DOHH2 (cell line): ENCODE data around the gene ACVR2A.

Experiments
- H3F3A ChIP-seq: fragments of 200-600 bp; sonication (generic), shearing (Covaris generic); 2 replicates; pipeline ENCODE4 v1.6.0; 2016; ENCODE audit warnings: antibody characterized with exemption, mild to moderate bottlenecking; ENCODE audit not compliant: control insufficient read depth, insufficient read depth
- H3K27ac ChIP-seq: fragments of 200-600 bp; sonication (generic); 2 replicates; pipeline ENCODE4 v1.5.1; 2014; ENCODE audit warnings: low read depth, mild to moderate bottlenecking, low read length, moderate library complexity
- H3K27me3 ChIP-seq: fragments of 200-600 bp; sonication (generic); 2 replicates; pipeline ENCODE4 v1.6.1; 2014; ENCODE audit warnings: mild to moderate bottlenecking, low read length, mixed read lengths; ENCODE audit not compliant: control insufficient read depth
- H3K36me3 ChIP-seq: fragments of 200-600 bp; sonication (generic); 2 replicates; pipeline ENCODE4 v1.6.1; 2014; ENCODE audit warnings: mild to moderate bottlenecking, low read length, moderate library complexity, mixed read lengths; ENCODE audit not compliant: control insufficient read depth
- H3K4me1 ChIP-seq: fragments of 200-600 bp; sonication (generic); 2 replicates; pipeline ENCODE4 v1.6.1; 2014; ENCODE audit warnings: mild to moderate bottlenecking, low read length, mixed read lengths; ENCODE audit not compliant: control insufficient read depth
- H3K4me2 ChIP-seq: fragments of 200-600 bp; sonication (generic); 2 replicates; pipeline ENCODE4 v1.6.0; 2014; ENCODE audit warnings: mild to moderate bottlenecking, low read length, moderate library complexity
- H3K4me3 ChIP-seq: fragments of 200-600 bp; sonication (generic); 2 replicates; pipeline ENCODE4 v1.5.1; 2014; ENCODE audit warnings: mild to moderate bottlenecking, low read length, mixed read lengths
- H3K79me2 ChIP-seq: fragments of 200-600 bp; sonication (generic); 2 replicates; pipeline ENCODE4 v1.6.1; 2014; ENCODE audit warnings: mild to moderate bottlenecking, low read length, mixed read lengths; ENCODE audit not compliant: control insufficient read depth
- H3K9me2 ChIP-seq: fragments of 200-600 bp; sonication (generic); replicated peaks from 2 replicates; pipeline ENCODE4 v1.6.1; 2014; ENCODE audit warnings: mild to moderate bottlenecking, low read length, mixed read lengths; ENCODE audit not compliant: control insufficient read depth
- H3K9me3 ChIP-seq: fragments of 200-600 bp; sonication (generic); 2 replicates; pipeline ENCODE4 v1.6.1; 2014; ENCODE audit warnings: antibody characterized with exemption, low read length, mixed read lengths; ENCODE audit not compliant: control insufficient read depth, insufficient read depth
- H4K20me1 ChIP-seq: fragments of 200-600 bp; sonication (generic); 2 replicates; pipeline ENCODE4 v1.6.0; 2014; ENCODE audit warnings: low read depth, mild to moderate bottlenecking, antibody characterized with exemption, low read length, moderate library complexity; ENCODE audit not compliant: control insufficient read depth, insufficient read depth
- CTCF ChIP-seq: fragments of 200-600 bp; sonication (generic); IDR thresholded peaks from one replicate; pipeline ENCODE4 v1.5.1; 2014; ENCODE audit warnings: antibody characterized with exemption, mild to moderate bottlenecking, low read depth, low read length; ENCODE audit not compliant: poor library complexity, severe bottlenecking
- EZH2phosphoT487 ChIP-seq: fragments of 200-600 bp; sonication (generic); IDR thresholded peaks from 2 replicates; pipeline ENCODE4 v1.6.1; 2017; ENCODE audit warnings: borderline replicate concordance, mild to moderate bottlenecking, antibody characterized with exemption, low read length, moderate library complexity, mixed read lengths

ACVR2A gene

GRCh38 chr2:147808520-147808919, 36.3 kb upstream of the ACVR2A start:
- TF ChIP-seq EZH2phosphoT487 (no peak), CTCF (no peak)
- Histone ChIP-seq H3K4me1 (no peaks in the 10 kb centered on the region), H3K79me2 (no peaks in the 10 kb centered on the region), H3K27me3 (no peaks in the 10 kb centered on the region), H3K4me2 (no peak overlapping the region), H3K9me3 (no peaks in the 10 kb centered on the region), H3K36me3 (no peaks in the 10 kb centered on the region), H4K20me1 (no peaks in the 10 kb centered on the region), H3K9me2 (no peaks in the 10 kb centered on the region), H3K27ac (no peak overlapping the region), H3F3A (no peaks in the 10 kb centered on the region), H3K4me3 (no peak overlapping the region)

DNA sequence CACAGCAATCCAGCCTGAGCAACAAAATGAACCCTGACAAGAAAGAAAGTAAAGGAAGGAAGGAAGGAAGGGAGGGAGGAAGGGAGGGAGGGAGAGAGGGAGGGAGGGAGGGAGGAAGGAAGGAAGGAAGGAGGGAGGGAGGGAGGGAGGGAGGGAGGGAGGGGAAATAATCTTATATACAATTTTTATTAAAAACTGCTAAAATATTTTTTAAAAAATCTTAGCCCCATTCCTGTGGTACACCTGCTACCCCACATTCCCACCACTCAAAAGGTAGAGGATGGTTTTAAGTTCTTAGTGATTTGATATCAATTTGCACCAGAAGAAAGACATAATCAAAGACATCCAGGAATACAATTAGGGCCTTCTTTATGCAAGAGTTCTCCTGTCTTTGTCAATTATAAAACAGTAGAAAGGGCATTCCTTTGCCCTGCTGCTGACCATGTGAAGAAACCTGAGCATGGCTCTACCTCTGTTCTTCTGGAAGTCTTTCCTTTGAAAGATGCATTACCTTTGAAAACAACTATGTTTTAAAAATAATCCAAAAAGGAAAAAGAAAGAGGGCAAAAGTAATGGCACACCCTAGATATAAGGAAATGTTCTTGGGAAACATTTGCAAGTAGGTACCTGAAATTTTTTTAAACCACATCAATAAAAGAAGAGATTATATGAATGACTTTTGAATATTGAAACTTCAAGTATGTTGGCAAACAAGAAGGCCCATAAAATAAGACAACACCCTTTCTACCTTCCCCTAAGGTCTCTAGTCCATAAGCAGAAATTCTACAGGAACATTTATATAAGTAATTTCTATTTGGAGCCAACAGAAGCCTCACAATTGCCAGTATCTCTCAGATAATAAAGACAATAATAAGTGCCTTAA, 33.7 kb upstream of the ACVR2A start:
- no peaks in the 10 kb centered on the region for H4K20me1 ChIP-seq
- no peak overlapping the region for H3K4me3 ChIP-seq
- H3K4me2 ChIP-seq, result no peak overlapping the region
- H3K27me3 ChIP-seq, result no peaks in the 10 kb centered on the region
- H3F3A ChIP-seq, result no peaks in the 10 kb centered on the region
- TF ChIP-seq EZH2phosphoT487 (no peak), CTCF (no peak)
- H3K27ac ChIP-seq, result no peak overlapping the region
- H3K36me3 ChIP-seq, result no peaks in the 10 kb centered on the region
- no peaks in the 10 kb centered on the region for H3K9me3 ChIP-seq
- no peaks in the 10 kb centered on the region for H3K9me2 ChIP-seq
- H3K4me1 ChIP-seq, result no peaks in the 10 kb centered on the region
- H3K79me2 ChIP-seq, result no peaks in the 10 kb centered on the region

DNA sequence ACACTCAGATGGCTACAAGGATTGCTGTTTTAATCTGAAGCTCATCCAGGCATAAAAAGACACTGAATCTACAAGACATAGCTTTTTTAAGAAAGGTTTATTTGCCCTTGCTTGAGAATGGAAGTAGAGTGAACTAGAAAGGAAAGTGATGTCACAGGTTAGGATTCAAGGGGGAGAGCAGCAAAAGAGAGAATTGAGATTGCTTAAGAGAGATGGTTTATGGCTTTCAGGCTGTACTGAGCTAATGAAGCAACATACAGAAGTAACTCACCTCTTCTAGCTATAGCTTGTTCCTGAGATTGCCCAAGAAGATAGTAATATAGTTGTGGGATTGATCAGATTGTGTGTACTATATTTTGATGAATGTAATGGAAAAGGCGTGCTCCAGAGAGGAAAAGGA, 26.1 kb upstream of the ACVR2A start:
- H3K4me2 ChIP-seq, result no peak overlapping the region
- no peaks in the 10 kb centered on the region for H3K79me2 ChIP-seq
- no peak overlapping the region for H3K4me3 ChIP-seq
- no peaks in the 10 kb centered on the region for H3K4me1 ChIP-seq
- TF ChIP-seq EZH2phosphoT487 (no peak), CTCF (no peak)
- no peaks in the 10 kb centered on the region for H3F3A ChIP-seq
- H3K27me3 ChIP-seq, result no peaks in the 10 kb centered on the region
- no peaks in the 10 kb centered on the region for H3K9me2 ChIP-seq
- no peaks in the 10 kb centered on the region for H3K9me3 ChIP-seq
- no peaks in the 10 kb centered on the region for H3K36me3 ChIP-seq
- no peak overlapping the region for H3K27ac ChIP-seq
- no peaks in the 10 kb centered on the region for H4K20me1 ChIP-seq
